CD4-positive, alpha-beta T cell treated with Interleukin-1 beta for 1 hour (primary cell): ENCODE measurements around the gene TEX26.

Source experiments
- DNase-seq, 2 donors: peaks; one replicate each; pipeline ENCODE4 v3.0.0-alpha.2; 2020 to 2022

The TEX26 gene

DNA sequence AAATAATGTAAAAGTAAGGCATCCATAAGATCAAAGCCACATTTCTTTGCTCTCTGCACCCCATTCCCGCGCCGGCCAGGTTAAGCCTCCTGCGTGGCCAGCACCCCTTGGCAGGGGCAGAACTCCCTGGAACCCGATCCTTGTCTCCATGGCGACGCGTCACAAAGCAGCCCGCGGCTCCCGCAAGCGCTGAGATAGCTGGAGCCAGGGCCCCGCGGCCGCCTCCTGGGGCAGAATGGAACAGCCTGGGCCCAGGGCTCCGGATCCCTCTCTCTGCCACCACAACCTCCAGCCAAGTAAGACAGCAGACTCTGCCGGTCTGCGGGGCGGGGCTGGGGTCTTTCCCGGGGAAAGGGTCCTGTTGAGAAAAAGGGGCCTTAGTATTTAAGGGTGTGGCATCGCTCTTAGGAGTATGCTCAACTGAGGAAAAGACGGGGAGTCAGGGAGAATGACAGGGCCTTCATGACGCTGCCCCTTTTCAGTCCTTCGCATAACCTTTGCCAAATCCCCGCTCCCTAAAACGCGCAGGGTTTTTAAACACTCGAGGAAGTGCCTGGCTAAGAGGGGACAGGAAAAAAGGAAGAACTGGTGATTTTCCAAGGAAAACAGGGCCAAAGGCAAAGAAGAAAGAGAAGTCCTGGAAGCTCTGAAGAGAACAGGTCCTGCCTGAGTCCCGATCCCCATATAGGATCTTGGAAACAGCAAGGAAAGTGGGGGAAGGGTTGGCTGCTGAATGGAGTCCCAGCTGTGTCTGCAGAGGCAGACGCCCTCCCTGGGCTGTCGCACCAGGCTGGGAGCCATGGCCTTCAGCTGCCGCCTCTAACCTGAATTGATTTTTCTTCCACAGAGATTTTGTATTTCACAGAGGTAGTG, at the start of gene TEX26:
Gene TEX26 (plus strand): TSS at position 176 of the 873 bp plus-strand sequence. CDS start 60 bp downstream, at position 236.
- DNase-seq = no peak

DNA sequence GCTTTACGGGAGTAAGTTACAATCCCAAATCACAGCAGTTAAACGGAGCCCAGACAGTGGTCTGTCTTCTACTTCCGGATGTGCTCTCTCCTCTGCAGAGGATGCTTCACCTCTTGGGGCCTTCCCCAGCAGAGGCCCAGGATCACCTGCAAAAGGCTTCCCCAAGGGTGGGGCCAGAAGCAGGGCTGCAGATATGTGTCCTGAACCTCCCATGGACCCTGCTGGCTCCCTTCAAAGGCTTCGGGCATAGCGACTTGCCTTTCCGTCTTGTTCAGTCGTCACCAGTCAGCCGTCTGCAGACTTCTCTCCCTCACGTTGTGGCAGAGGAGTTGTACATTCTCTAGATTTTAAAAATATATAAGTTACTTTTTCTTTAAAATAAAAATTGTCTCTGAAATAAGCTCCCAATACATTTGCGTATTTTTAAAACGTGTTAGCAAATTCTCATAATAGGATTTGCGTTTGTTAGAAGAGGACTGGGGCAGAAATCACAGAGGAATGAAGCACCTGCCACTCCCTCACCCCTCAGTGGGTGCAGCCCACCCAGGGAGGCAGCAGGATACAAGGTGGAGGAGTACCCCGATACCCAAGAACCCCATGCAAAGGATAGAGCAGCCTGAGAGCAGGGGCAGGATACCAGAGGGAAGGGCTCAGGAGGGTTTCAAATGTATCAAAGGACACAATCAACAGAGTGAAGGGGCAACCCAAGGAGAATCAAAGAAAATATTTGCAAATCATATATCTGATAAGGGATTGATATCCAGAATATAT, 49.3 kb upstream of the TEX26 start:
- no peak for DNase-seq

DNA sequence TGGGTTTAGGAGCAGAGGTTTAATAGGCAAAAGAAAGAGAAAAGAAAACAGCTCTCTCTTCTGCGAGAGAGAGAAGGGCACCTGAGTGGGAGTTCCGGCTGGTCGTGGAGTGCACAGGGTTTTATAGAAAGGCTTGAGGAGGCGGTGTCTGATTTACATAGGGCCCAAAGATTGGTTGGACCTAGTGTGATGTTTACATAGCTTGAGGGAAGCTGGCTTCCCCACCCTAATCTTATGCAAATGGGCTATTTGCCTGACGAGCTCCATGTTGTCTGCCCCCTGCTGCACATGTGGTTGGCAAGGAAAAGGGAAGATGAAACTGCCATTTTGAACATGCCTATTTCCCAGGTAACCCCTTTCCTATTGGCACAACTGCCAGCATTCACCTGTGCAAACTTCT, 47.9 kb upstream of the TEX26 start:
- DNase-seq = no peak

DNA sequence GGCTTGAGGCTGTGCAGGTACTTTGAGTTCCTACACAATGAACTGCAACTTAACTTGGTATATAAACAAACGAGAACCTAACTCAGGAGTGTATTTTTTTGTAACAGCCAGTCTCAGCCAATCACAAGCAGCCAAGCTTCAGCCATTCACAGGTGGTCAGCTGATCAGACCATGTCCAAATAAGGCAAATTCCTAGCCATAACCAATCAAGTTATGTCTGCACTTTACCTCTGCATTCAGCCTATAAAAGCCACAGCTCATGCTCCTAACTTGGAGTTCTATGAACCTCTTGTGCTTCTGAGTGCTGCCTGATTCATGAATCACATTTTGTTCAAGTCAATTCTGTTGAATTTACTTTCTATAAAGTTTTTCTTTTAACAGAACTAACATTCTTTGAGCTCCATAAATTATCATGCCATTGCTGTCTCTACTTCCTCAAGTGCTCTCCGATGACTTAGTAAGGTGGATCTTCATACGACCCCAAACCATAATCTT, 43.2 kb upstream of the TEX26 start:
- no peak for DNase-seq

DNA sequence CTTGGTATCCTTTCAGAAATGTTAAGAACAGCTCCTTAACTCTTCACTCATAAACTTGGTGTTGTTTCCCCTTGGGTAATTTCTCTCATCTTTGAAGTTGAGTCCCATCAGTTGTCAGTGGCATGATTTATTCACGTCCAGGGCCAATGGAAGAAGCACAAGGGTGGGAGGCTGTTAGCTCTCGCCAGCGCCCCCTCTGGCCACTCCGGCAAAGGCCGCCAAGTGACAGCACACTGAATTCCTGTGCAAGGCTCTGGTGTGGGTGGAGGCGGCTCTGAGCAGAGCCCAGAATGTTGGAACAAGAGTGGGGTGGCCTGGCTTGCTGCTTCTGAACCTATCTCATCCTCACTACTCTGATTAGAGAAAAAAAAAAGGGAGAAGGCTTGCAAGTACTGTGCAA, 39.5 kb upstream of the TEX26 start:
- no peak for DNase-seq

DNA sequence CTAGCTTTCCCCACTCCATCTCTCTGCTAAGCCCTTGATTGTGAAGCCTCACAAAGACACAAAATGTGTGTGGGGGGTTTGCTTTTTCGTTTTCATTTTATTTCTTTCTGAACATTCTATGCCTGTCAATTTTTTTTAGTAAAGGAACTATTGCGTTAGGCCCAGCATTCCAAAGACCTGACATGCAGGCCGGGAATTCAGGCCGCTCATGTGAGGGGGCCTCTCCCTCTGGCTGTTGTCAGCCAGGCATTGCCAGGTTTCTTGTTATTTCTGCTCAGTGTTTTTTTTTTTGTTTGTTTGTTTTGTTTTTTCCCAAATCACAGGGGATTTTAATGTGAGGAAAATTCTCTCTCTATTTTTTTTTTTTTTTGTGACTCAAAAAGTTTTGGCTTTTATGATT, 36.7 kb upstream of the TEX26 start:
- no peak for DNase-seq

DNA sequence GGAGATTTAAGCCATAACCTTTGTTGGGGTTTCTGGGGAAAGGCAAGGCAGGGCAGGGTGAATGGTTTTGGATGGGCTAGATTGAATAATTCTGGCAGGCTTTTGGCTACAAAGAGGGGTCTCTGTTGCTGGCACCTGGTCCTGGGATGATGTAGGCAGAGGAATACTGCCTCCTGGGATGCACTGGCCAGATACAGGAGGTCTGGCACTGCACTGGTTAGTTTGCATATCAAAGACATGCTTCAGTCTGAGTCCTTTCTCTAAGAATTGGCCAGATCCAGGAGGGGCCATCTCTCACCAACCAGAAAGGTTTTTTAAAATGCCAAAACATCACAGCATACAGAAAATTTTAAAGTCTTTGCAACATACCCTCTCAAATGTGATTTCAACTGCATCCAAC, 34.4 kb upstream of the TEX26 start:
- no peak for DNase-seq

DNA sequence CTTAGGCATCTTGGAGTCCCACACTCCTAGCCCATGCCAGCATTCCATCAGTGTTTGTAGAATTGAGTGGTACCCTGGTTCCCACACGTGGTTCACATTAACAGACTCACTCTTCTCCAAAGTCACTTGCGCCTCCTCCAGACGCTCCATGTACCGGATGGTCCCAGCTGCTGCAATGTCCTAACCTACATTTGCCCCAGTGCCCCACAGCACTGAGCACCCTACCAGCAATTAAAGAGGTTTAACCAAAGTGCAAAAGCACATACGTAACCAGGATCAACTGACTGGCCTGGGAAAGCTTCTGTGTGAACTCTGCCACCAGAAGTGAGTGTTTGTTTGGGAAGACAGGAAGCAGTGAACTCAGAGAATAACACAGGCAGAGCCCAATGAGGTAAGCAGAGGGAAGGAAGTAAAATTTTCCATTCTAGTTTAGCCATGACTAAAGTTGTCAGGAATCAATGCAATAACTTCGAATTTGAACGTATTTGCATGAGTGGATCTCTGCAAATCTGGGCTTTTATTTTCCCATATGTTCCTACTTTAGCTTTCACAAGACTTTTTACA, 33.7 kb upstream of the TEX26 start:
- DNase-seq = no peak

DNA sequence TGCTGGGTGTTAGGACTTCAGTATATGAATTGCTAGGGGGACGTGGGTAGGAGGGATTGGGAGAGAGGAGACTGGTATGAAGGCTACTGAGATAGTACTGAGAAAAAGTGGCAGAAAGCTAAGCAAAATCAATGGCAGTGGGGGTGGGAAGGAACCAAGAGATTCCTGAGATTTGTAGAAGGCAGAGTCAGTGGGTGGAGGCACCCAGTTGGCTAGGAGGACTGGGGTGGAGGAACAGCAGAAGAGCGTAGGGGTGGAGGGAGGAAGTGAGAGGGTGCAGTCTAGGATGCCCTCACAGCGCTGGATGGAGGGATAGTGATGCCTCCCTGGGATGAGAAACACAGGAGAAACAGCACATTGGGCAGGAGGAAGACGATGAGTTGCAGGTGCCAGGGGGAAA, 32.0 kb upstream of the TEX26 start:
- no peak for DNase-seq

DNA sequence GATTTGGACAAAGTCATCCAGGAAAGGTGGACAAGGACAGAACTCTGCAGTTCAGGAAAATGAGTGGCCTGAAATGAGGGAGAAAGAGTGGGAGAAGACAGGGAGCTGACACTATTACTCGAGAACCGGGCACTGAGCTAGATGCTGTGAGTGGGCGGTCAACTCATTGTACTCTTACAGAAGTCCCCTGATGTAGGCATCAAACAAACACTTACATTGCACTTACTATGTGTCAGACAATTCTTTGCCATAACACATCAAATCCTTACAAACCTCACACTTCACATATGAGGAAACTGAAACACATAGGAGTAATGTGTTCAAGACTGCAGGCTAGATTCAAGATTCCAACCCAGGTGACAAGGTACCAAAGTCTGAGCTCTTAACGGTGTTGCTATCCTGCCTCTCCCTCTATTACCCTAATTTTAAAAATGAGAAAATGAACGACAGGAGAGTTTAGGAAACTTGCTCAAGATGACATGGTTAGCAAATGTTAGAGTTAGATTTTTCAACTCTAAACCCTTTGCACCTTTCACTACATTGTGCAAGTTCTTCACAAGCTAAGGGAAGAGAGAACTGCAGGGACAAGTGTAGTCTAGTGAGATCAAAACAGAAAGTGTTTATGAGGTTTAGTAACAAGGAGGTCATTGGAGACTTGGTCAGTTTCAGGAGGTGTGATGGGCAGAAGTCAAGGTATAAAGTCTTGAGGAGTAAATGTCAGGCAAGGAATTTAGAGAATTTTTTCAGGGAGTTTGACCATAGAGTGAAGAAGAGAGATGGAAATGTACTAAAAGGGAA, 31.3 kb upstream of the TEX26 start:
- no peak for DNase-seq

DNA sequence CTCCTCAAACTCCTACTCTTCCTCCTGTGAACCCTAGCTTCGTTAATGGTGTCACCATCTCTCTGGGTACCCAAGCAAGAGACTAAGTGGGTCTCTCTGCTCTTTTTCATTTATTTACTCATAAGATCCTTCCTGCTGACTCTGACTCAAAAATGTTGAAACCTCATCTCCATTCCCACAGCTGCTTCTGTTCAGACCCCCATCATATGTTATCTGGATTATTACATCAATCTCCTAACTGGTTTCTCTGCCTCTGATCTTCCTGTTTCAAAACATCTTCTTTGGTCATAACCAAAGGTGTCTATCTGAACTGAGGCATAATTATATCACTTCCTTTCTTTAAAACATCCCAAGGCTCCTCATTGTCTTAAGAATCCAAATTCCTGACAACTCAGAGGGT, 28.4 kb upstream of the TEX26 start:
- no peak for DNase-seq

DNA sequence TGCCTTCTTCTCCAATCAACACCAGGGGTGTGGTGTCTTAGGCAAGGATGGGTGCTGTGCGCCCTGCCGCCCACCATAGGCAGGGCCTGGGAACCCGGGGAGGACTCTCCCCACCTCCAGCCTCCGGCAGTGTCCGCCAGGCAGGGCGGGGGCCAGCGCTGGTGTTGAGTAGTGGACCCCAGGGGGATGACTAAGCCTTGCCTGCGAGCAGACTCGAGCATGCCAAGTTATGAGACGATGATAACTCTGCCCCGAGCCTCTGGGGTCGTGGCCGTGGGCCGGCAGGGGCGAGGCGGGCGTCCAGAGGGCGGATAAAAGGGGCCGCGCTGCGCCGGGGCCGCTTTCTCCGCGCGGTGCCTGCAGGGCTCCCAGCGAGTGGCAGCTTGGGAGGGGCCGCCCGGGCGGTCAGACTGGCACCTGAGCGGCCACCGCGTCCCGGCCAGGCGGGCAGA, 26.5 kb upstream of the TEX26 start, which contains the start of gene MEDAG:
Gene MEDAG (plus strand): TSS at position 340 of the 452 bp plus-strand sequence. CDS start 245 bp downstream, outside the sequence.
- no peak for DNase-seq

DNA sequence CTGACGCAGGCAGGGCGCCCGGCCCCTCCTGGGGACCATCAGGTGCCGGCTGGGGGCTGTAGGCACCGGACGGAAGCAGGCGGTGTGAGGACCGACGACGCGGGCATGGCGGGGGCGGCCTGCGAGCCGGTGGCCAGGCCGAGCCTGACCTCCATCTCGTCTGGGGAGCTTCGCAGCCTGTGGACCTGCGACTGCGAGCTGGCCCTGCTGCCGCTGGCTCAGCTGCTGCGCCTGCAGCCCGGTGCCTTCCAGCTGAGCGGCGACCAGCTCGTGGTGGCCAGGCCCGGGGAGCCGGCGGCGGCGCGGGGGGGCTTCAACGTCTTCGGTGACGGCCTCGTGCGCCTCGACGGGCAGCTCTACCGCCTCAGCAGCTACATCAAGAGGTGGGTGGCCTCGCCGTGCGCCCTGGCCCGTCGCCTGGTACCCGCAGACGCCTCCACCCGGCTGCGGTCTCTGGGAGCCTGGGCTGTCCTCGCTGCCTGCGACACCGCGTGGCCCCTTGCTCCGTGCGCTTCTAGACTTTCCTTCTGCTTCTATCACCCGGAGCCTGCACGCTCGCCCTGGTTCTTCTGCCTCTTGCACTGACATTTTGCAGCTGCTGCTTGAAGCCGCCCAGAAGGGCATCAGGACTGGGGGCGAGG, 25.9 kb upstream of the TEX26 start:
- DNase-seq = no peak

DNA sequence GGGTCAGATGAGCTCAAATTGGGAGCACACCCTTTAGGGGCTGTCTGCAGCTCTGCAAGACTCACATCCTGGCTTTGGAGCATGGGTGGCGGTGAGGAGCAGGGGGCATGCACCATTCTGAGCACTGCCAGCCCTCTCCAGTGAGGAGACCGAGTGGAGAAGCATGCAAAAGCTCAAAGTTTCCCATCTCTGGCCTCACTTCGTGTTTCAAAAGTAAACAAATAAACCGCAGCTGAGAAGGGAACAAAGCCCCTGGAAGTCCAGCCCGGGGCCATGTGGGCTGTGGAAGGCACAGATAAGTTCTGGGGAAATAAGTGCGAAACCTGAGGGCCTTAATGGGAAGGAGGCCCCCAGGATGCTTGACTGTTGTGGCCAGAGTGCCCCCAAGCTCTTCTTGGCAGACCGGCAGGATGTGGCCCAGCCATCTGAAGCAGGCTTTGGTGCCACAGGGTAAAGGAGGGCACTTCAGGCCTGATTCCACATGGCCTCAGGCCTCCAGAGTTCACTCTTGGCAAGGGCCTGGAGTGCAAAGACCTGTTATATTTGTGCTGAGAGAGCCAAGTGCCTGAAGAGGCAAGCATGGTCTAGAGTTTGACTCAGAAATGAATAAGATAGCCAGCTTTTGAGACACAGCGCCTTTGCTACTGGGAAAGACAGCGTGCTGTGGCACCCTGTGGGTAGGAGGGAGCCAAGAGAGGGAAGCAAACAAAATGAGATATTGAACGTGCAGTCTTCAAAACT, 25.2 kb upstream of the TEX26 start:
- no peak for DNase-seq

DNA sequence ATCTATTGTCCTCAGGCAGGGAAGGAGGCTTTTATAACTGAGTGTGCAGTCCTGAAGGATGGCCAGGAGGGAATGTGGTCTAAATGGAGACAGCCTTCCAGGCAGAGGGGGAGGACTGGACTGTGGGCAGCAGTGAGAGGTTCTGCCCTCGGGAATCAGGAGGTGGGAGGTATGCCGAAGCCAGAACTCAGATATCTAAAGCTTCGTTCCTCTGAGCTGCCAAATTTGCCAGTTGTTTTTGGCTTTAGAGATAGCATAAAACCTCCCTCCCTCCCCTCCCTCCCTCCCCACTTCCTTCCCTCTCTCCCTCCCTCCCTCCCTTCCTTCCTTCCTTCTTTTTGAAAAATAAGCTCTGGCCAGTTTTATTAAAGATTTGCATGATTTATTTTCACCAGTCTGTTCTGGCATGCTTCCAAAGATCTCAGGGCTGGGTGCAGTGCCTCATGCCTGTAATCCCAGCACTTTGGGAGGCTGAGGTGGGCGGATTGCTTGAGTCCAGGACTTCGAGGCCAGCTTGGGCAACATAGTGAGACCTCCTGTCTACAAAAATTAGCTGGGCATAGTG, 24.0 kb upstream of the TEX26 start:
- DNase-seq = no peak

DNA sequence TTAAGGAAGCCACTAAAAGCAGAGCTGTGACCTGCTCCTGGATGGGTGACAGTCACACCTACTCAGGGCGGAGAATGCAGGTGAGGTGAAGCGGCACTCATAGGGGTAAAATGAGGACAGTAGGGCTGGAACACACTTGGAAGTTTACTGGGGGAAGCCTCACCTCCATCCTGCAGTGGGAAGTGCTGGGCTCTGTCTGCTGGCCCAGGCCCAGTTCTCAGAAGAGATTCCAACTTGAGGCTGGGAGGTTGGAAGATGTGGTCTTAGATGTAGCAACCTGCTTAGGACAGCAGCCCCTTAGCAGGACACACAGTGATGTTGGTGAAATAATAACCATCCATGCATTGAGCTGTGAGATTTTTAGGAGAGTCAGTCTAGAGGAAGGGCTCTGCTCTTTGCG, 21.8 kb upstream of the TEX26 start:
- DNase-seq = no peak

DNA sequence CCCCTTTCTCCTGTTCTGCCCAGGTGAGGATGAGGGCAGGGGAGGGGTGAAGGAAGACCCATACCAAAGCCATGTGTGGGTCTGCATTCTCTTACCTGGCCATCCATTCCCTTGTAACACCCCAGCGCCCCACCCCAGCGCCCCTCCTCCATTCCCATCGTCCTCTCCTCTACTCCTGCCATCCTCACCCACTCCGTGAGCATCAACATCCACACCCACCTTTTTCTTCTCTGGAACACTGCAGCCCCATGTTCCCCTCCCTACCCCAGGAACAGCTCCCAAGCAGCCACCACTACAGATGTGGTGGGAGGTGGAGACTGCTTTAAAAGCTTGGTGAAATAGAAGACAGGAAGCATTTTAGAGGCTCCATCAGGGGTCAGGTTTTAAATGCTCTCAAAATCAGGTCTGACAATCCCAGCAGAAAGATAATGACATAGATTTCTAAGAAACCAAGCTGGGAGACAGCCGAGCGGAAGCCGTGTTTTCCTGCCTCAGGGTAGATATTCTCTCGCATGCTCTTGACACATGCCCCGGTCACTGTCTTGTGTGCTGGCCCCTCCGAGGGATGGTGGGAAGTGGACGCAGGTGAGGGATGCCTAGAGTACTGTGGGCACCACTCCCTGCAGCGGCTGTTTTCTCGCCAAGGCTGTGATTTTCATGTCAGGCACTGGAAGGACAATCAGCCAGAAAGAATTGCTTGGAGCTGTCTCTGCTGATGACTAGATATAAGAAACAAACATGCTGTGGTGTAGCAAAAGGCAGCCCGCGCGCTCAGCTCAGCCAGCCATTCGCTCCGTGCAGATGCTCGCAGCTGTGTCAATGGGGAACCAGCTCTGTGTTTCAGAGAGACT, 16.5 kb upstream of the TEX26 start:
- DNase-seq = no peak

DNA sequence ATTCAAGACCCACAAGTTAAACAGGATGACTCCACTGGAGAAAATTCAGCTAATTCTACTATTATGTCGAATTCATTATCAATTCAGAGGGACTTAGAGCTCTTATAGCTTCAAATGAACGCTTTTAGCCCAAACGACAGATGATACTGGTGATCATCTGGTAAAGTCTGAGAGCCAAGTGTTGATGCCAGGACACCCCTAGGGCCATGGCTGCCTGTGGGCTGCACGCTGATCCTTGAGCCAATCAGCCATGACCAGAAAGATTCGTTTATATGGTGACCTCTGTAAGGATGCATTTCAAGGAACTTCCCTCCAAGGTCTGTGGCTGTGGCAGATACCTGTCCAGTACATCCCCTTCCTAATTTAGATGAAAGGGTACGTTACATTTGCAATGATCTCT, 15.5 kb upstream of the TEX26 start:
- DNase-seq = no peak

DNA sequence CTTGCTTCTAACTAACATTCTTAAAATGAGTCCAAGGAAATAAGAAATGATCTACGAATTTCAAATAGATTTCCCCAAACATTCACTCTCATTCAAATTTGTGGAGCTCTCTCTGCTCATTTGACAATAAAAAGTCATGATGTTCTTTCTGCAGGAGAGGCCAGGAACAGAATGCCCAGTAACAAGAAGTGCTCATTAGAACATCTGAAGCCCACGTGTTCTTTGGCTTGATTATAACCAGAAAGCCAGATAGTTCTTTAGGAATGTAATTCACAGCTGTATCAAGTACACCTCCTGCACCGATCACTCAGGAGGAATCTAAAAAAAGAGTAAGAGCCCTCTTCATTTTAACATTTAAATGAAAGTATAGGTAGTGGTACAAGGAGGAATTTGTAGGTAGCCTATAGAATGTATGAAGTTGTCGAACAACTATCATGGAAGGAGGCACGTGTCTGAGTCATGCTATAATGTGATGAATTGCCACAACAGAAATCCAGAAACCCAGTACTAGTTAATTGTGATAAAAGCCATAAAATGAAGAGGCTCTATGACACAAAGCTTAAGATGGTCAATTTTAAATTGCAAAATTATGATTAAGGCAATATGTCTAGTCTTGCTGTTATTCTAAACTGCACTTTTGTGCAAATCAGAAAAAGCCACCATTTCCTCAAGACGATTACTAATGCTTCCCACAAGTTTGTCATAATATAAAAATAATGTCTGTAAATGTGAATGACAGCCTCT, 13.6 kb upstream of the TEX26 start:
- DNase-seq = no peak
